Effector memory CD4-positive, alpha-beta T cell (primary cell): ENCODE data around the gene UBE2K.
"Not testable (repeated sequence)": the region's sequence is repeated elsewhere in the genome, so short reads cannot be mapped to it uniquely, and the experiment has no call there.

Source experiments
- DNase-seq, 3 donors: peaks; one replicate each; pipeline ENCODE4 v3.0.0-alpha.2; 2020
- H3K27ac ChIP-seq: 2 replicates; pipeline ENCODE4 v1.7.0; 2013; ENCODE audit warnings: mild to moderate bottlenecking, low read length, moderate library complexity; ENCODE audit not compliant: insufficient read depth, poor library complexity, severe bottlenecking
- H3K27me3 ChIP-seq: replicated peaks from 2 replicates; pipeline ENCODE4 v1.7.0; 2013; ENCODE audit warnings: mild to moderate bottlenecking, low read length; ENCODE audit not compliant: insufficient read depth, control insufficient read depth, poor library complexity, severe bottlenecking
- H3K36me3 ChIP-seq: 2 replicates; pipeline ENCODE4 v1.7.0; 2013; ENCODE audit warnings: mild to moderate bottlenecking, low read length, moderate library complexity; ENCODE audit not compliant: control insufficient read depth, insufficient read depth
- H3K4me1 ChIP-seq: 2 replicates; pipeline ENCODE4 v1.7.0; 2013; ENCODE audit warnings: low read length, mild to moderate bottlenecking; ENCODE audit not compliant: control insufficient read depth, insufficient read depth, poor library complexity, severe bottlenecking
- H3K4me3 ChIP-seq: 2 replicates; pipeline ENCODE4 v1.7.0; 2013; ENCODE audit warnings: low read length, low read depth, mild to moderate bottlenecking; ENCODE audit not compliant: insufficient read depth, poor library complexity, severe bottlenecking
- H3K9me3 ChIP-seq: 2 replicates; pipeline ENCODE4 v1.7.0; 2013; ENCODE audit warnings: mild to moderate bottlenecking, low read length, moderate library complexity; ENCODE audit not compliant: control insufficient read depth

UBE2K gene

DNA sequence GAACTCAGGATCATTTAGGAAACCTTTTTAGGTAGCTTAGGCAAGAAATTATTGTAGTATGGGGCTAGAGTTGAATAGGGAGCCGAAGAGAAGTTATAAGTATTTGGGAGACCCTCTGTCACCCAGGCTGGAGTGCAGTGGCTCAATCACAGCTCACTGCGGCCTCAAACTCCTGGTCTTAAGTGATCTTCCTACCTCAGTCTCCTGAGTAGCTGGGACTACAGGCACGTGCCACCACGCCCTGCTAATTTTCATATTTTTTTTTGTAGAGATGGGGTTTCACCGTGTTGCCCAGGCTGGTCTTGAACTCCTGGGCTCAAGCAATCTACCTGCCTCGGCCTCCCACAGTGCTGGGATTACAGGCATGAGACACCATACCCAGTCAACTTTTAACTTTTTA is 23.3 kb downstream of the UBE2K start:
- not testable (repeated sequence) for H3K9me3 ChIP-seq, H3K27ac ChIP-seq, H3K36me3 ChIP-seq, H3K27me3 ChIP-seq, H3K4me3 ChIP-seq, DNase-seq
- peaks cover 11% of the 10 kb centered on the region for H3K4me1 ChIP-seq

DNA sequence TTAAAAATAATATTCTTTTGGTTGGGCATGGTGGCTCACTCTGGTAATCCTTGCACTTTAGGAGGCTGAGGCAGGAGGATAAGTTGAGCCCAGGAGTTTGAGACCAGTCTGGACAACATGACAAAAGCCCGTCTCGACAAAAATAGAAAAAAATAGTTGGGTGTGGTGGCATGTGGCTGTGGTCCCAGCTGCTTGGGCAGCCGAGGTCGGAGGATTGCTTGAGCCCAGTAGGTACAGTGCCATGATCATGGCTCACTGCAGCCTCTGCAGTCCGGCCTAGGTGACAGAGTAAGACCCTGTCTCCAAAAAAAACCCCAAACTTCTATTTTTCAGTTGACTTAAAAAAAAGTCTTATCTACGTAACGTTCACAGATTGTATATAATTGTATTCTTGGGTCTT is 23.9 kb downstream of the UBE2K start:
- Histone ChIP-seq H3K36me3 (no peaks in the 10 kb centered on the region), H3K4me1 (peaks cover 11% of the 10 kb centered on the region), H3K9me3 (no peaks in the 10 kb centered on the region), H3K27me3 (no peaks in the 10 kb centered on the region), H3K27ac (no peak overlapping the region), H3K4me3 (no peak overlapping the region)
- no peak for DNase-seq

DNA sequence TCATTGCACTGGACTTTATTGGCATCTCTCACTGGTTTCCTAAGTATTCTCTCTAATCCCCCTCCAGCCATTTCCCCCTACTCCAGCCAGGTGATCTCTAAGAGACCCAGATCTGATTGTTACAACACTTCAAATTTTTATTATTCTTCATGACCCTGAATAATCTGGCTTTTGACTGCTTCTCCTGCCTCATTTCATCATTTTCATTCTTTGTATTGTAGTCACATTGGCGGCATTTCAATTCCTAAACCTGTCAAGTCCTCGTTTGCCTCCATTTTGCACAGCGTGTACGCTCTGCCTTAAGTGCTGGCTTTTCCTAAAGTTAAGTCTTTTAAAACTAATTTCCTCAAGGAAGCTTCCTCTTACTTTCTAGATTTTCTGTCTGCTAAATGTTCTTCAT is 31.6 kb downstream of the UBE2K start:
- H3K9me3 ChIP-seq, result no peaks in the 10 kb centered on the region
- no peaks in the 10 kb centered on the region for H3K27me3 ChIP-seq
- H3K36me3 ChIP-seq, result peaks cover 6% of the 10 kb centered on the region
- H3K4me1 ChIP-seq, result peaks cover 4% of the 10 kb centered on the region
- H3K4me3 ChIP-seq, result no peak overlapping the region
- DNase-seq, result no peak
- H3K27ac ChIP-seq, result no peak overlapping the region

DNA sequence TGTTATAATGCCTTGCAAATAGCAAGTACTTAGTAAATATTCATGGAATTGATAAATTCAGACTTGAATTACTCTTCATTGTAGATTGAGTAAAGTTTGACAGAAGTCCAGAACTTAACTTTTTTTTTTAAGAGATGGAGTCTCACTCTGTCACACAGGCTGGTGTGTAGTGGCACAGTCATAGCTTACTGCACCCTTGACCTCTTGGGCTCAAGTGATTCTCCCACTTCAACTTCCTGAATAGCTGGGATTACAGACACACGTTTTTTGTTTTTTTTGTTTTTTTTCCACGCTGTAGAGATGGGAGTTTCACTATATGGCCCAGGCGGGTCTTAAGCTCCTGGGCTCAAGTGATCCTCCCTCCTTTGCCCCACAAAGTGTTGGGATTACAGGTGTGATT is 32.1 kb downstream of the UBE2K start:
- H3K27me3 ChIP-seq, result no peaks in the 10 kb centered on the region
- H3K27ac ChIP-seq, result no peak overlapping the region
- no peak for DNase-seq
- no peak overlapping the region for H3K4me3 ChIP-seq
- peaks cover 4% of the 10 kb centered on the region for H3K4me1 ChIP-seq
- no peaks in the 10 kb centered on the region for H3K9me3 ChIP-seq
- H3K36me3 ChIP-seq, result peaks cover 6% of the 10 kb centered on the region

DNA sequence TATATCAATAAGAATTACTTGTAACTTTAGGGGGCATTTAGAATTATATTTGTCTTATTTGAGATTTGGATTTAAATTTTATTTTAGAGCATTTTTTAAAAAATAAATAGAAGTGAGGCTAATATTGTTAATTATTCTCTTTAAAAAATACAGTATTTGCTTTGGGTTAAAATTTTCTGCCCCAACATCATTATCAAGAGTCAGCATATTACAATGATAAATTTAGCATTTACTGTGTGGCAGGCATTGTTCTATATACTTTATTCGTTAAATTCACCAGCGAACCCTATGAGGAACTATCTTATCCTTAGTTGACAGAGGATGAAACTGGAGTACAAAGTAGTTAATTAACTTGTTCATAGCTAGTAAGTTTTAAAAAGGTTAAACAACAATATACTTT is 34.0 kb downstream of the UBE2K start:
- Histone ChIP-seq H3K9me3 (no peaks in the 10 kb centered on the region), H3K27ac (no peak overlapping the region), H3K4me3 (no peak overlapping the region), H3K27me3 (no peaks in the 10 kb centered on the region), H3K4me1 (no peaks in the 10 kb centered on the region), H3K36me3 (peaks cover 6% of the 10 kb centered on the region)
- no peak for DNase-seq

DNA sequence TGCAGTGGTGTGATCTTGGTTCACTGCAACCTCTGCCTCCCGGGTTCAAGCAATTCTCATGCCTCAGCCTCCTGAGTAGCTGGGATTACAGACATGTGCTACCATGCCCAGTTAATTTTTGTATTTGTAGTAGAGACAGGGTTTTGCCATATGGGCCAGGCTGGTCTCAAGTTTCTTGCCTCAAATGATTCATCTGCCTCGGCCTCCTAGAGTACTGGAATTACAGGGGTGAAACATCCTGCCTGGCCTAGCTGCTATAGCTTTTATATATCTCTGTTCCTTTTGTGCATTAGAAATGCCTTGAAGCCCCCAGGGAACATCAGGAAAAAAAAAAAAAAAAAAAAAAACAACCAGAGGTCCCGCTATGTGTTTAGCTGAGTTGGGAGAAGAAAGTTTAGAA is 34.8 kb downstream of the UBE2K start:
- H3K27me3 ChIP-seq, result no peaks in the 10 kb centered on the region
- DNase-seq, result no peak
- no peak overlapping the region for H3K4me3 ChIP-seq
- H3K4me1 ChIP-seq, result no peaks in the 10 kb centered on the region
- peaks cover 8% of the 10 kb centered on the region for H3K36me3 ChIP-seq
- no peaks in the 10 kb centered on the region for H3K9me3 ChIP-seq
- no peak overlapping the region for H3K27ac ChIP-seq

DNA sequence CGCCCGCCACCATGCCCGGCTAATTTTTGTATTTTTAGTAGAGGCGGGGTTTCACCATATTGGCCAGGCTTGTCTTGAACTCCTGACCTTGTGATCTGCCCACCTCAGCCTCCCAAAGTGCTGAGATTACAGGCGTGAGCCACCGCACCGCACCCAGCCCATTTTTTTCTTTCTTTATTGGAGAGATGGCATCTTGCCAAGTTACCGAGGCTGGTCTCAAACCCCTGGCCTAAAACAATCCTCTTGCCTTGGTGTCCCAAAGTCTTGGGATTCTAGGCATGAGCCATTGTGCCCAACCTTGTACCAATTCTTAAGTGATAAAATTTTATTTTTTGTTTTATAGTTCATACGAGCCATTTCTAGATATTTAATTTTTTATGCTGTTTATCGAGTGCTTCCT is 41.7 kb downstream of the UBE2K start:
- H3K36me3 ChIP-seq, result peaks cover 13% of the 10 kb centered on the region
- not testable (repeated sequence) for DNase-seq, H3K9me3 ChIP-seq, H3K27ac ChIP-seq, H3K4me3 ChIP-seq, H3K4me1 ChIP-seq, H3K27me3 ChIP-seq

DNA sequence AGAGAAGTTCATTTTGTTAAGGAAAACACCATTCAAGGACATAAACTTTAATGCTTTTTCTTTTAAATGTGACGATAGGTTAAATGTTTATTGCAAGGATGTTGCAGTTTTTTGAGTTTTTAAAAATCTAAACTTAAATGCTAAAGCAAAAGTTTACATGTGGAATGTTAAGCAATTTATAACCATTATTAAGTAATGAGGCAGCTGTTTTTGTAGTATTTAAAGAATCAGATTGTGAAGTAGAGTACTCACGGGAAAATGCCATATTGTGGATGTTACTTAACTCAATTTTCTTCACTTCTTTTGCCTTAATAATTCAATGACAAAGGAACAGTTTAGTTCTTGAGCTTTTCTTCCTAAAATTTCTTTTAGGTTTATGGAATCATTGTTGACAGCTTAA is 43.5 kb downstream of the UBE2K start:
- H3K4me1 ChIP-seq, result no peaks in the 10 kb centered on the region
- H3K36me3 ChIP-seq, result peaks cover 18% of the 10 kb centered on the region
- H3K4me3 ChIP-seq, result no peak overlapping the region
- DNase-seq, result no peak
- no peak overlapping the region for H3K27ac ChIP-seq
- H3K27me3 ChIP-seq, result no peaks in the 10 kb centered on the region
- H3K9me3 ChIP-seq, result no peaks in the 10 kb centered on the region

DNA sequence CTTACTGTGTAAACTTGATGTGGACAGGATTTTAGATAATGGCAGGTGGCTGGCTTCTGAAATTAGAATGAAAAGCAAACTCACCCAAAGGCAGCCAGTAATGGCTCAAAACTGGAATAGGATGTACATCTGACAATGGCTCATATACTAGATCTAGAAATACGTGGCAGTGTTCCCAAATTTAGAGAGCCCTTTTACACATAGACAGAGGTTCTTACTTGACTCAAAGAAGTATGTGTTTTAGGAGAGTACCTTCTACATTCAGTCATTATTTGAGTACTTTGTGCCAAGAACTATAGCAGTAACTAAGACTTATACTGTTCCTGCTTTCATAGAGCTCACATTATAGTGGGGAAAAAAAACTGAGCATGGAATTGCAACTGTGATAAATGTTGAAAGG is 48.0 kb downstream of the UBE2K start:
- Histone ChIP-seq H3K27me3 (no peaks in the 10 kb centered on the region), H3K27ac (no peak overlapping the region), H3K36me3 (peaks cover 13% of the 10 kb centered on the region), H3K9me3 (no peaks in the 10 kb centered on the region), H3K4me3 (no peak overlapping the region), H3K4me1 (no peaks in the 10 kb centered on the region)
- no peak for DNase-seq

DNA sequence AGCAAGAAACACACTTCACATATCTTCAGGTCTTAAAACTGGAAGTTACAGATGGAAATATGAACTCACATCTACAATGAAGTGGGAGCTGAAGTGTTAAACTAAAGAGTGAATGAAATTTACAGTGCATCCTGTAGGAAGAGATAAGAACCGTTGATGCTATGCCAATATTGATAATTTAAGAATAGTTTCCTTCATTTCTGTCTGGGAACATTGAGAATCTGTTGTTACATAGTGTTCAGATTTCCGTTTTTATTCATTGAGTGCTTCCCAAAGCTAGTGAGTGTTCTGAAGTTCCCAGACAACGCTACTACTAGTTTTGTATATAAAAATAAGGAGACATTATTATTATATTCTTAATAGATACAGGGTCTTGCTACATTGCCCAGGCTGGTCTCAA is 52.3 kb downstream of the UBE2K start:
- Histone ChIP-seq H3K27me3 (no peaks in the 10 kb centered on the region), H3K36me3 (peaks cover 22% of the 10 kb centered on the region), H3K4me1 (no peaks in the 10 kb centered on the region), H3K9me3 (no peaks in the 10 kb centered on the region), H3K27ac (no peak overlapping the region), H3K4me3 (no peak overlapping the region)
- DNase-seq, result no peak

DNA sequence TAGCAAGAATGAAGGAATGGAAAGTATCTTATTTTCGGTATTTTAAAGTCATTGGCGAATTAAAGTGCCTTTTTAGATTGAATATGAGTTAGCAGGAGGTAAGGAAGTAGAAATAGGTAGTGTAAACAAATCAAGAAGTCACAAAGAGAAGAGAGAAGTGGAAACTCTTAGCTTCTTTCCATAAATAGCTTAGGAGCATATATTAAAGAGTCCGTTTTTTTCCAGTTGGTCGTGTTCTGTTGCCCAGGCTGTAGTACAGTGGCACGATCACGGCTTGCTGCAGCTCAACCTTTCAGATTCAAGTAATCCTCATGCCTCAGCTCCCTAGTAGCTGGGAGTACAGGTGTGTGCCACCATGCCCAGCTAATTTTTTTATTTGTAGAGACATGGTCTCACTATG is 56.4 kb downstream of the UBE2K start:
- no peaks in the 10 kb centered on the region for H3K9me3 ChIP-seq
- DNase-seq, result no peak
- H3K4me1 ChIP-seq, result no peaks in the 10 kb centered on the region
- H3K36me3 ChIP-seq, result peaks cover 18% of the 10 kb centered on the region
- no peaks in the 10 kb centered on the region for H3K27me3 ChIP-seq
- H3K4me3 ChIP-seq, result no peak overlapping the region
- no peak overlapping the region for H3K27ac ChIP-seq
